ENCODE measurements around the gene CDH4.
A peak's percentile ranks its signal among the peaks of the same experiment; 100 is the strongest.

CDH4 gene

GRCh38 chr20:61730631-61731362, 478.7 kb downstream of the CDH4 start:
- DNase-seq, result no peak

- DNase-seq, result peak; percentile 81
These were observed 479.5 kb downstream of the CDH4 start for GRCh38 chr20:61731363-61732181.

- DNase-seq, result no peak
These were observed 480.6 kb downstream of the CDH4 start for GRCh38 chr20:61732511-61733210.

- no peak for DNase-seq
These were observed 481.2 kb downstream of the CDH4 start for GRCh38 chr20:61733216-61733615.

GRCh38 chr20:61733891-61734732, 482.1 kb downstream of the CDH4 start:
- DNase-seq, result no peak

GRCh38 chr20:61734733-61735502, 482.9 kb downstream of the CDH4 start:
- DNase-seq, result no peak

GRCh38 chr20:61735503-61735785, 483.4 kb downstream of the CDH4 start:
- DNase-seq, result no peak

GRCh38 chr20:61736001-61736635, 484.1 kb downstream of the CDH4 start:
- DNase-seq, result no peak

- no peak for DNase-seq
These were observed 484.8 kb downstream of the CDH4 start for GRCh38 chr20:61736751-61737310.

- no peak for DNase-seq
These were observed 485.3 kb downstream of the CDH4 start for GRCh38 chr20:61737346-61737745.

GRCh38 chr20:61737812-61738443, 485.9 kb downstream of the CDH4 start:
- DNase-seq, result no peak

- DNase-seq, result no peak
These were observed 486.6 kb downstream of the CDH4 start for GRCh38 chr20:61738601-61739069.

- no peak for DNase-seq
These were observed 487.2 kb downstream of the CDH4 start for GRCh38 chr20:61739086-61739831.

GRCh38 chr20:61739832-61740118, 487.7 kb downstream of the CDH4 start:
- no peak for DNase-seq

GRCh38 chr20:61742097-61742825, 490.2 kb downstream of the CDH4 start:
- no peak for DNase-seq

GRCh38 chr20:61743606-61744005, 491.5 kb downstream of the CDH4 start:
- no peak for DNase-seq

- DNase-seq, result no peak
These were observed 492.8 kb downstream of the CDH4 start for GRCh38 chr20:61744691-61745396.

GRCh38 chr20:61745397-61746146, 493.5 kb downstream of the CDH4 start:
- no peak for DNase-seq
